Stimulated activated naive CD8-positive, alpha-beta T cell treated with anti-CD3 and anti-CD28 coated beads, Interleukin-15, Interleukin-2, amounts not matched to agents 100 U/mL and 50 U/mL, for 24 hours (primary cell): Measurements from ENCODE around the gene SLC27A3.

Experiments used
- ATAC-seq: fragments of 150-1000 bp; cut with Tn5 transposase; one replicate; pipeline ENCODE4 v1.10.0; 2021
- DNase-seq: peaks from one replicate; pipeline ENCODE4 v3.0.0; 2021

The SLC27A3 gene, protein sequence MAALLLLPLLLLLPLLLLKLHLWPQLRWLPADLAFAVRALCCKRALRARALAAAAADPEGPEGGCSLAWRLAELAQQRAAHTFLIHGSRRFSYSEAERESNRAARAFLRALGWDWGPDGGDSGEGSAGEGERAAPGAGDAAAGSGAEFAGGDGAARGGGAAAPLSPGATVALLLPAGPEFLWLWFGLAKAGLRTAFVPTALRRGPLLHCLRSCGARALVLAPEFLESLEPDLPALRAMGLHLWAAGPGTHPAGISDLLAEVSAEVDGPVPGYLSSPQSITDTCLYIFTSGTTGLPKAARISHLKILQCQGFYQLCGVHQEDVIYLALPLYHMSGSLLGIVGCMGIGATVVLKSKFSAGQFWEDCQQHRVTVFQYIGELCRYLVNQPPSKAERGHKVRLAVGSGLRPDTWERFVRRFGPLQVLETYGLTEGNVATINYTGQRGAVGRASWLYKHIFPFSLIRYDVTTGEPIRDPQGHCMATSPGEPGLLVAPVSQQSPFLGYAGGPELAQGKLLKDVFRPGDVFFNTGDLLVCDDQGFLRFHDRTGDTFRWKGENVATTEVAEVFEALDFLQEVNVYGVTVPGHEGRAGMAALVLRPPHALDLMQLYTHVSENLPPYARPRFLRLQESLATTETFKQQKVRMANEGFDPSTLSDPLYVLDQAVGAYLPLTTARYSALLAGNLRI

DNA sequence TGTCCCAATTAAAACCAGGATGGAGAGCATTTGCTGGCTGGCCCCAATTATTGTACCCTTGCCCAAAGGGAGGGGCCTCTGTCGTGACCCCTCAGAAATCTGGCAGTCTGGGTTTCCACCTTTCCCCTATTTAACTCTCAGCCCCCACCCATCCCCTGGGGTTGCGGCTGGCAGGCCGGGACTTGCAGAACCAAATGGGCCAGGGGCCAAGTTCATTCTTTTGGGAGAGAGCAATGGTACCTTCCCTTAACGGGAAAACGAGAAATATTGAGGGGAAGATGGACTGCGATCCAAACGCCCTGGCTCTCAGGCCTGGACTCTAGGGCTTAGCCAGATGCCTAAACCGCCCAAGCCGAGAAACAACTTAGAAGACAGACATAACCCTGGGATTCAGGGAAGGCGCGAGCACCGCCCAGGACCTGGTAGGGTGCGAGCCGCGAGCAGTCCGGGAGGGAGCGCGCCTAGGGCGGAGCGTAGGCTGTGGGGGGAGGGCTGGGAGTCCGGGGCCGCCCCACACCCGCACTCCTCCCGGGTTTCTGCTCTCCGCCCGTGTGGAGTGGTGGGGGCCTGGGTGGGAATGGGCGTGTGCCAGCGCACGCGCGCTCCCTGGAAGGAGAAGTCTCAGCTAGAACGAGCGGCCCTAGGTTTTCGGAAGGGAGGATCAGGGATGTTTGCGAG lies at the start of gene SLC27A3:
Gene SLC27A3 (plus strand): TSS at position 628 of the 678 bp plus-strand sequence. CDS start 91 bp downstream, outside the sequence.
- DNase-seq, result peak; percentile 43
- peak; percentile 44 for ATAC-seq

GRCh38 chr1:153727463-153728304 lies 47.5 kb upstream of the SLC27A3 start, which contains the start of gene INTS3:
INTS3 (plus strand) TSS chr1:153728050; CDS start chr1:153728635, 585 bp downstream.
- ATAC-seq, result peak; percentile 99
- DNase-seq, result peak; percentile 98

GRCh38 chr1:153728305-153729066 lies 46.7 kb upstream of the SLC27A3 start:
- ATAC-seq (no peak), DNase-seq (peak; percentile 44)

- no peak for ATAC-seq
- no peak for DNase-seq
Measured at GRCh38 chr1:153730468-153730988, 44.7 kb upstream of the SLC27A3 start.

- ATAC-seq (no peak), DNase-seq (no peak)
Measured at GRCh38 chr1:153733970-153734369, 41.2 kb upstream of the SLC27A3 start.

DNA sequence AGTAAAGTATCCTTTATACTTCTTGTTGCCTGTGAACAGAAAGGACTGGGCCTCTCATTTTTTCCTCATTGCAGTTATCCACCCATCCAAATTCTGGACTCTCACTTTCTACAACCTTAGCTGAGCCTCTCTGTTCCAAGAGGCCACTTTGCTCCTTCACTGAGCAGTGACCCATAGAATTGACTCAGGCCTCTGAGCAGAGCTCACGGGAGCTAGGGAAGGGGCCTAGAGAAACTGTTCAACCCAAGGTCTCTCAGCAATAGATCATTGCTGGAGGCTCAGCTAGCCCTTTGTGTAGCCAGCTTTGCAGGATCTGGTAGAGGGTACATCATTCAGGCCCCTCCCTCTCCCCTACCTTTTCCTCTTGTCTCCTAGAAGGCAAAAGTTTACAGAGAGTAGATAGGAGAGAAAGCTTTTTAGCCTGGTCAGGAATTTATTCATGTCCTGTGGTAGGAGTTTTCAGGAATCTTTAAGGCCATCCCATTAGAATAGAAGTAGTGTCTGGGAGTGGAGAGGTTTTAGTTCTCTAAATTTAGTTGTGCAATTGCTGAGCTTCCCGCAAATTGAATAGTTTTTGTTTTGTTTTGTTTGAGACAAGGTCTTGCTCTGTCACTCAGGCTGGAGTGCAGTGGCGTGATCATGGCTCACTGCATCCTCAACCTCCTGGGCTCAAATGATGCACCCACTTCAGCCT lies 40.7 kb upstream of the SLC27A3 start:
- DNase-seq, result no peak
- ATAC-seq, result no peak

- no peak for ATAC-seq
- no peak for DNase-seq
Measured at GRCh38 chr1:153735090-153735420, 40.2 kb upstream of the SLC27A3 start.

GRCh38 chr1:153741986-153742385 lies 33.2 kb upstream of the SLC27A3 start:
- DNase-seq, result no peak
- ATAC-seq, result no peak

GRCh38 chr1:153742411-153743142 lies 32.6 kb upstream of the SLC27A3 start:
- peak; percentile 43 for ATAC-seq

DNA sequence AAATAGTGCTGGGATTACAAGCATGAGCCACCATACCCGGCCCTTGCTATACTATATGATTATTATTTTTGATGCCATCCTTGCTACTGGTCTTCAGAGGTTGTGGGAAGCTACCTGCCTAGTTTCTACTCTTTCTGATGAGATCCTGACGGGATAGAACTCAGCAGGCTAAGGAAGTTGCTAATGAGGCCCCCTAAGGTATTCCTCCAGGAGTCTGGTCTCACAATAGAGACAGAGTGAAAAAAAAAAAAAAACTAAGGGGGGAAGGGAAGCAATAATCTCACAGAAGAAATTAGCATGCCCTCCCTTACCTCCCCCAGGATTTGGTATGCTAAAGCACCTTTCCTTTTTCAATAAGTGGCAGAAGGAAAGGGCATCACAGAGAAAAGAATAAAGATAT lies 29.8 kb upstream of the SLC27A3 start:
- no peak for ATAC-seq
- no peak for DNase-seq

More at GRCh38 chr1:153742411-153743142, 32.6 kb upstream of the SLC27A3 start:
- DNase-seq, result no peak

DNA sequence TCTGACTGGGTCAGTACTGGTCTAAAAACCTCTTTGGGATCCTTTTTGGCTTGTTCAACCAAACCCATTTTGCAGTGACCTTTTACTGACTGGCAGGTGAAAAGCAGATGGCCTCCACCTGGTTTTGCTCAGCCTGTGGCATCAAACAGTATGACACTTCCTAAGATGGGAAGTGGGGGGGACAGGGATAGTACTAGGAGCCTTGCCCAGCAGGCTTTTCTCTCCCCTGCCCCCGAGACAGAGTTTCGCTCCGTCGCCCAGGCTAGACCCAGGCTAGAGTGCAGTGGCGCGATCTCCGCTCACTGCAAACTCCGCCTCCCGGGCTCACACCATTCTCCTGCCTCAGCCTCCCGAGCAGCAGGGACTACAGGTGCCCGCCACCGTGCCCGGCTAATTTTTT lies 29.0 kb upstream of the SLC27A3 start:
- ATAC-seq, result no peak

GRCh38 chr1:153748903-153749302 lies 26.3 kb upstream of the SLC27A3 start:
- ATAC-seq, result no peak
- DNase-seq, result no peak

More for the DNA sequence above, 29.0 kb upstream of the SLC27A3 start:
- no peak for DNase-seq

DNA sequence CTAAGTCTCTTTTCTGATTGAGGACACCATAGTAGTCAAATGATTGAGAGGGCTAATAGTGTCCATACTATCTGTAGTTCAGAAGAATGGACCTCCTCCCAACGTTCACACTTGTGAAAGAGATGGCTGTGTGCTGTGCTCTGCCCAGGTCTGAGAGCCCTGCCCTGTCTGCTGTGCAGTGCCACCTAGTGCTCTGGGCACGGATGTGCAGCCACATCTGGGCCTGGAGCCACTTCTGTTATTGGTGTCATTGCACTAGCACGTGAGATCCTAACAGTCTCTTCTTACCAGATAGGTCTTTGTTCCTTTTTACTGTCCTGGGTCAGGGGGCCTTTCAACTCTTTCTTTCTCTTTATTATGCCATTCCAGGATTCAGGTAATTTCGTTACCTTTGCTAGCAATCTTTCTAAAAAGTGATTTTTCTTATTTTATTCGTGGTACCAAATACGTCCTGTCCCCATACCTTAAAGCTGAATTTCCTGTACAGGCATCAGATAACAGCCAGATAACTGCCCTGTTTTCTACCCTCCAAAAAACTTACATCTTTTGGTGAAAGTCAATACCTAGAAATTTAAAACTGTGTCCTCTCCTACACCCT lies 25.7 kb upstream of the SLC27A3 start:
- ATAC-seq (peak; percentile 99), DNase-seq (peak; percentile 80)

DNA sequence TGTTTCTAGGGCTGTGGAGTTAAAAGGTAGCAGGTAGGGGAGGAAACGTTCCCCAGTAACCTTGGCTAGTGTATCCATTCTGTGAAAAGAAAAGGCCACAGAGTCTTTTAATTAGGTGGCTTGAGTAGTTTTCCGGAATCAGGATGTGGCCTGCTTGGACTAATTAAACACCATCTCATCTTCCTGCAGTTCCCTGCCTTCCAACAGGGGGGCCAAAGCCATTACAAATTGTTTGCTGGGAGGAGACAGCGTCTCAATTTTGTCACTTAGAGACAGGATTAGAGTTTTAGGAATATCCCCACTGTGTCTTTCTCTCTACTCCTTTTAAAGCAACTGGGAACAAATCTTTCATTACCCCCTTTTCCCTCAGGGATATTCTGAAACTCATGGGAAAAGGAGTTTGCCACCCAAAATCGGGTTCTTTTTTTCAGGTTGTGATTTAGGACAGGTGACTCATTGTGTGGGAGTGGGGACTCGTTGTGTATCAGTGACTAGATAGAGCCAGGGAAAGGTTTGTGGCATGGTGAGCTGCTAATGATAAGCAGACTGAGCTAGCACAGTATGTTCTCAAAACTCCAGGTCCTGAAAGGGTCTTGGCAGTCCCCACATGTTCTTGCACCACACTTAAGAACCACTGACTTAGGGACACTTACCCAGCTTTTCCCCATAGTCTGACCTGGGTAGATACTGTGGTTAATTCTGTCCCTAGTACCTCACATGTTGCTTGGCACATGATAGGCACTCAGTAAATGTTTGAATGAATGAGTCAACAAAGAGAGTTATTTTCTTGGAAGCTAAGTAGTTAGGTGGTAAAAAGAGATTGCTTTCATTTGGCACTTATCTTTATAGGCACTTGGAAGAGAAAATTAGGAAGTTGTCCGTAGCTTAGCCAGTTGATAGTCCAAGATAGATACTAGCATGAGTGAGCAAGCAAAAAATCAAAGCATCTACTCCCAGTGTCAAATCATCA lies 24.9 kb upstream of the SLC27A3 start:
- no peak for ATAC-seq
- DNase-seq, result no peak

- no peak for ATAC-seq
- DNase-seq, result no peak
Measured at GRCh38 chr1:153752072-153752471, 23.1 kb upstream of the SLC27A3 start.

DNA sequence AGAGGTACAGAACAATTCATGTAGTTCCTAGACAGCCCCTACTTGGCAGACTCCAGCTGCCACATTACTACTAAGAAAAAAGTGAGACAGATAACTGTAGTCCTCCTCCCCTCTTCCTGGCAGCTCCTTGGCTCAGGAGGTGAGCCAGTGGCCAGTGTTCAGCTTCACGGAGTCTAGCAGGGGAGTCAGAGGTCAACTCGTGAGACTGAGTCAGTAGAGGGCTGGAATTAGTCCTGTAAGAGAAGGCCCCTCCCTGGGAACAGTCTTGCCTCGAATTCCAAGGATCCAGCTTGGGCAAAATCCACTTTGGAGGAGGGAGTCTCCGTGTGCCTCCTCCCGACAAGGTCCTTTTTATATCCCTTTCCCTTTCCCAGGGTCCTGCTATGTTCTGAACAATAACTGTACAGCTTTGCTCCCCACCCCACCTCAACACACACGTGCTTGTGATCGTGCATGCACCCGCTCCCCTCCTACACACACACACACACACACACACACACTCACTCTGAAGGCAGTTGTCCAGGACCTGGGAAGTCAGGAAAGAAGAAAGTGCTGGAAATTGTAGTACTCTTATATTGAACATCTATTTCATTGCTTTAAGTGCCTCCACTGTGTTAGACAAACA lies 22.5 kb upstream of the SLC27A3 start:
- DNase-seq (no peak), ATAC-seq (no peak)

GRCh38 chr1:153754266-153754665 lies 20.9 kb upstream of the SLC27A3 start:
- DNase-seq, result no peak
- no peak for ATAC-seq
